ENCODE measurements around the gene RPS6KC1.
"Not testable (repeated sequence)": the region's sequence is repeated elsewhere in the genome, so short reads cannot be mapped to it uniquely, and the experiment has no call there.

Gene RPS6KC1

GRCh38 chr1:213111502-213111901 is 60.5 kb downstream of the RPS6KC1 start:
- no peak for DNase-seq

- not testable (repeated sequence) for DNase-seq
Measured at GRCh38 chr1:213112723-213113122, 61.7 kb downstream of the RPS6KC1 start.

- DNase-seq: not testable (repeated sequence)
Measured at GRCh38 chr1:213117699-213118180, 66.7 kb downstream of the RPS6KC1 start.

GRCh38 chr1:213119794-213120193 is 68.8 kb downstream of the RPS6KC1 start:
- no peak for DNase-seq

- no peak for DNase-seq
Measured at GRCh38 chr1:213120386-213120785, 69.3 kb downstream of the RPS6KC1 start.

- DNase-seq: no peak
Measured at GRCh38 chr1:213120961-213121360, 69.9 kb downstream of the RPS6KC1 start.

- no peak for DNase-seq
Measured at GRCh38 chr1:213122514-213122929, 71.5 kb downstream of the RPS6KC1 start.

GRCh38 chr1:213123087-213123486 is 72.0 kb downstream of the RPS6KC1 start:
- DNase-seq: no peak

- no peak for DNase-seq
Measured at GRCh38 chr1:213123536-213123935, 72.5 kb downstream of the RPS6KC1 start.

- DNase-seq: no peak
Measured at GRCh38 chr1:213124590-213124989, 73.5 kb downstream of the RPS6KC1 start.

GRCh38 chr1:213125643-213126042 is 74.6 kb downstream of the RPS6KC1 start:
- DNase-seq: no peak

GRCh38 chr1:213127074-213127473 is 76.0 kb downstream of the RPS6KC1 start:
- no peak for DNase-seq

GRCh38 chr1:213131851-213132655 is 81.0 kb downstream of the RPS6KC1 start:
- no peak for DNase-seq

- DNase-seq: no peak
Measured at GRCh38 chr1:213135572-213135971, 84.5 kb downstream of the RPS6KC1 start.

GRCh38 chr1:213136190-213136917 is 85.3 kb downstream of the RPS6KC1 start:
- no peak for DNase-seq

GRCh38 chr1:213138391-213138790 is 87.3 kb downstream of the RPS6KC1 start:
- DNase-seq: no peak

- no peak for DNase-seq
Measured at GRCh38 chr1:213138892-213139291, 87.9 kb downstream of the RPS6KC1 start.

- no peak for DNase-seq
Measured at GRCh38 chr1:213148905-213149304, 97.9 kb downstream of the RPS6KC1 start.

- DNase-seq: not testable (repeated sequence)
Measured at GRCh38 chr1:213150090-213150489, 99.0 kb downstream of the RPS6KC1 start.

- DNase-seq: no peak
Measured at GRCh38 chr1:213154056-213154685, 103.1 kb downstream of the RPS6KC1 start.

- DNase-seq: no peak
Measured at GRCh38 chr1:213159376-213159775, 108.3 kb downstream of the RPS6KC1 start.

GRCh38 chr1:213160442-213160841 is 109.4 kb downstream of the RPS6KC1 start:
- not testable (repeated sequence) for DNase-seq

- DNase-seq: no peak
Measured at GRCh38 chr1:213162338-213162737, 111.3 kb downstream of the RPS6KC1 start.

All from activated gamma-delta T cell (primary cell).